Measurements from ENCODE around the gene GRM2.

GRM2 gene

GRCh38 chr3:51706788-51707731 is at the start of gene GRM2:
GRM2 (plus strand) TSS chr3:51707068; CDS start chr3:51708984, 1,916 bp downstream.
- DNase-seq (ENCODE audit: low spot score in 2 of 2), result peak; percentile 5 to 70
- Histone ChIP-seq H3K36me3 (replicated peaks) (no peaks in the 10 kb centered on the region; the same call in 1 of the 2 replicates), H3K4me3 (no peak within 1 kb of the TSS), H3K4me1 (no peaks in the 10 kb centered on the region), H3K27me3 (ENCODE audit: low read depth) (no peaks in the 10 kb centered on the region), H3K9me3 (no peaks in the 10 kb centered on the region)
- in situ Hi-C loops (cut with MboI; ENCODE audit: low sequenced_read_pairs), result no loop called here

GRCh38 chr3:51657234-51657633 is 49.6 kb upstream of the GRM2 start:
- DNase-seq (ENCODE audit: low spot score in 2 of 2), result no peak
- no peaks in the 10 kb centered on the region for H3K27me3 ChIP-seq (ENCODE audit: low read depth)
- no peaks in the 10 kb centered on the region for H3K4me1 ChIP-seq
- no peaks in the 10 kb centered on the region for H3K9me3 ChIP-seq
- no peak overlapping the region for H3K4me3 ChIP-seq
- peaks cover 25% of the 10 kb centered on the region for H3K36me3 ChIP-seq (replicated peaks)
- in situ Hi-C loops (cut with MboI; ENCODE audit: low sequenced_read_pairs), result no loop called here

GRCh38 chr3:51659942-51660341 is 46.9 kb upstream of the GRM2 start:
- Histone ChIP-seq H3K36me3 (replicated peaks) (peaks cover 27% of the 10 kb centered on the region), H3K4me1 (no peaks in the 10 kb centered on the region), H3K4me3 (no peak overlapping the region), H3K27me3 (ENCODE audit: low read depth) (no peaks in the 10 kb centered on the region), H3K9me3 (no peaks in the 10 kb centered on the region)
- DNase-seq (ENCODE audit: low spot score in 2 of 2), result no peak
- in situ Hi-C loops (cut with MboI; ENCODE audit: low sequenced_read_pairs), result no loop called here

- in situ Hi-C loops (cut with MboI; ENCODE audit: low sequenced_read_pairs), result no loop called here
- no peaks in the 10 kb centered on the region for H3K9me3 ChIP-seq
- no peaks in the 10 kb centered on the region for H3K27me3 ChIP-seq (ENCODE audit: low read depth)
- no peak for DNase-seq (ENCODE audit: low spot score in 2 of 2)
- peaks cover 19% of the 10 kb centered on the region for H3K36me3 ChIP-seq (replicated peaks)
- H3K4me1 ChIP-seq, result no peaks in the 10 kb centered on the region
- no peak overlapping the region for H3K4me3 ChIP-seq
Observed at GRCh38 chr3:51662456-51662855, 44.4 kb upstream of the GRM2 start.

DNA sequence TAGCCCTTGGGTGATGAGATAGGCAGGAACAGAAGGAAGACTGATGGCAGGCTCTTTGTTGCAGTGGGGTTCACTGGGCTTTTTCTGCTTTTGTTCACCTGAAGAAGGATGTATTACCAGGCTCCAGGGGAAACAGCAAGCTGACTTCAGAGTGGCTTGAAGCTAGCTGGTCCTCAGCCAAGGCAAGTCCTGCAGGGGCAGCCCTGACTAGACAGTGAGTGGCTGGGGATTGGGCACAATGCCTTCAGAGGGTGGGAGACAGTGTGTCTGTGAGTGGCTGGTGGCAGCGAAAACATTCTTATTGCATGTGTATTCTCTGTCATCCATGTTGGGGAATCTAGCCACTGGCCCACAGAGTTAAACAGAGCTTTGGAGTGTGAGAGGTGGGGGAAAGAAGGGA is 38.1 kb upstream of the GRM2 start:
- no peaks in the 10 kb centered on the region for H3K9me3 ChIP-seq
- H3K27me3 ChIP-seq (ENCODE audit: low read depth), result no peaks in the 10 kb centered on the region
- in situ Hi-C loops (cut with MboI; ENCODE audit: low sequenced_read_pairs), result loop anchor here (5.0 kb wide), 1 partner anchor 166 kb away; the partner anchor contains the start of gene DCAF1
- no peak for DNase-seq (ENCODE audit: low spot score in 2 of 2)
- H3K4me1 ChIP-seq, result peaks cover 14% of the 10 kb centered on the region
- H3K4me3 ChIP-seq, result no peak overlapping the region
- no peaks in the 10 kb centered on the region; the same call in 1 of the 2 replicates for H3K36me3 ChIP-seq (replicated peaks)

GRCh38 chr3:51669241-51670052 is 37.4 kb upstream of the GRM2 start:
- no peaks in the 10 kb centered on the region; the same call in 1 of the 2 replicates for H3K36me3 ChIP-seq (replicated peaks)
- peaks cover 14% of the 10 kb centered on the region for H3K4me1 ChIP-seq
- no peak overlapping the region for H3K4me3 ChIP-seq
- no peaks in the 10 kb centered on the region for H3K27me3 ChIP-seq (ENCODE audit: low read depth)
- no peaks in the 10 kb centered on the region for H3K9me3 ChIP-seq
- DNase-seq (ENCODE audit: low spot score in 2 of 2), result peak; percentile 86 to 92
- in situ Hi-C loops (cut with MboI; ENCODE audit: low sequenced_read_pairs), result loop anchor here (5.0 kb wide), 1 partner anchor 167 kb away; the partner anchor contains the start of gene DCAF1

DNA sequence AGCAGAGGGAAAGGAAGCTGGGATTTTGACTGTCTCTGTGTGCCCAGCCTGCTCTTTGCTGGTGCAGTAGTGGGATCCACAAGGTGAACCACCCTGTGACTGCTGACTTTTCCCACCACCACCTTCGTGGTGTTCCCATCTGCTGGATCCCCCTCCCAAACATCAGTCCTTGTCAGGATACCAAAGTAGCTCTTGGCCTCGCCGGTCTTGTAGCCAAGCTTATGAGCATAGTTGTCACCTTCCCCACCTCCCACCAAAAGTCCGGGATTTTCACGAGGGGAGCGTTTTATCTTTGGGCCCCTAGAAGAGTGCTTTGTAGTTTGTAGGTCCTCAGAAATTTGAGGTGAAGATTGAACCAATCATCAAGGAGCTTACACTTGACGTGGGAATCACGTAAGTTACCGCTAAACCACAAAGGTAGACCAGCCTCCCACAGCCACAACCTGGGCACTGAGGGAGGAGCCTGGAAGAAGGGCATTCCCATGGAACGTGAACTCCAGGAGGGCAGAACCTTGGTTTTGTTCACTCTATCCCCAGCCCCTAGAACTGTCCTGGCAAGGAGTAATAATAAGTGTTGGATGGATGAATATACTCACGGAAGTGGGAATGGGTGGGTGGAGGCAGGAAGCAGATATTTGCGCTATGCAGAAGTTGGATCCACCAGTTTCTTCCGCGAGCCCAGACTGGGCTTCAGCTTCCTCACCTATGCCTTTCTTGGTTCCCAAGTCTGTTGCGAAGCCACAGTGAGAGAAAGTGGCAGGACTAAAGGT is 36.6 kb upstream of the GRM2 start:
- Histone ChIP-seq H3K4me3 (peak overlapping the region; percentile 84), H3K36me3 (replicated peaks) (peaks cover under 1% of the 10 kb centered on the region; the same call in 1 of the 2 replicates), H3K27me3 (ENCODE audit: low read depth) (no peaks in the 10 kb centered on the region), H3K4me1 (peaks cover 14% of the 10 kb centered on the region), H3K9me3 (no peaks in the 10 kb centered on the region)
- in situ Hi-C loops (cut with MboI; ENCODE audit: low sequenced_read_pairs), result no loop called here
- DNase-seq (ENCODE audit: low spot score in 2 of 2), result no peak

DNA sequence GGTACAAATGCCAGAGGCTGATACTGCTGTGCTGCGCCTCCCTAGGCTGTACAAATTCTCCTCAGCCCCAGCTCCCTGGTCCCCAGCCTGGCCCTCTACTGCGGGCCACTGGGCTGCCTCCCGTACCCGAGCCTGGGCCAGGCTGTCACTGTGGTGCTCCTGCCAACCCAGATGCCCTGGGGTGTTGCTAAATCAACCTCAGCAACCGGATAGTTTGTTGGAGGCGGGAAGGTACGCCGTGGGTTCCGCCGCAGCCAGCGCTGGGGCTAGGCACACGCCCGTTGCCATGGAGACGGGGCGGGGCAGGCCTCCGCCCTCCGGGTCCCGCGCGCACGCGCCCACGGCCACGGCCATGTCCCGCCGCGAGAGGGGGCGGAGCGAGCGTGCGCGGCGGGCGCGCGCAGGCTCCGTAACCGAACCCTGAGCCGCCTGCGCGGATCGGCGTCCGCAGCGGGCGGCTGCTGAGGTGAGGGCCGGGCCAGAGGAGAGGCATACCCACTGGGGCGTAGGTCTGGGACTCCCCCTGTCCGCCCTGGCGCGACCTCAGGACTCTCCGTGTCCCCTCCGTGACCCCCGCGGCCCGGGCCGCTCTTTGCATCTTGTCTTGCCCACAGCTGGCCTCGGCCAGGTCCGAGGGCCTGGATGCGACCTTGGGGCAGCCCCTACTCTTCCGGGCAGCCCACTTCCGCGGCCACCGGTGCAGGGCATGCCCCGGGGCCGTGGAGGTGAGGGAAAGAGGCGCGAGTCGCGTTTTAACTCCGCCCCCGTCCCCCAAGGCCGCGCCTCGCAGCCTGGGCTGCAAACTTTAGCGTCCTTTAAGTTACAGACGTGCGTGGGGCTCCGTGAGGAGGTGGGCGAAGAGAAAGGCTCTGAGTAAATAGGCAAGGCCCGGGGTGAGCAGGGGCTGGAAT is 35.8 kb upstream of the GRM2 start, which contains the start of gene TEX264:
TEX264 (plus strand) TSS at position 430 of the 911 bp plus-strand sequence. CDS start 3,053 bp downstream, outside the sequence.
- H3K4me1 ChIP-seq, result peaks cover 14% of the 10 kb centered on the region
- in situ Hi-C loops (cut with MboI; ENCODE audit: low sequenced_read_pairs), result no loop called here

GRCh38 chr3:51671734-51672475 is 35.0 kb upstream of the GRM2 start:
- in situ Hi-C loops (cut with MboI; ENCODE audit: low sequenced_read_pairs), result no loop called here

More for the DNA sequence above, 35.8 kb upstream of the GRM2 start, which contains the start of gene TEX264:
- DNase-seq (ENCODE audit: low spot score in 2 of 2), result peak; percentile 58 to 89
- no peaks in the 10 kb centered on the region for H3K27me3 ChIP-seq (ENCODE audit: low read depth)
- H3K4me3 ChIP-seq, result peak within 1 kb of the TSS; percentile 84
- H3K36me3 ChIP-seq (replicated peaks), result peaks cover 2% of the 10 kb centered on the region; the same call in 1 of the 2 replicates
- no peaks in the 10 kb centered on the region for H3K9me3 ChIP-seq

GRCh38 chr3:51673181-51673801 is 33.6 kb upstream of the GRM2 start:
- no peaks in the 10 kb centered on the region for H3K9me3 ChIP-seq
- peak in 1 of 2 experiments; percentile 7 for DNase-seq (ENCODE audit: low spot score in 2 of 2)
- peaks cover 14% of the 10 kb centered on the region for H3K4me1 ChIP-seq
- H3K27me3 ChIP-seq (ENCODE audit: low read depth), result no peaks in the 10 kb centered on the region
- H3K4me3 ChIP-seq, result no peak overlapping the region
- H3K36me3 ChIP-seq (replicated peaks), result peaks cover 11% of the 10 kb centered on the region; the same call in 1 of the 2 replicates
- in situ Hi-C loops (cut with MboI; ENCODE audit: low sequenced_read_pairs), result no loop called here

More at GRCh38 chr3:51671734-51672475, 35.0 kb upstream of the GRM2 start:
- no peaks in the 10 kb centered on the region for H3K27me3 ChIP-seq (ENCODE audit: low read depth)
- peak overlapping the region; percentile 84 for H3K4me3 ChIP-seq
- peak; percentile 71 to 90 for DNase-seq (ENCODE audit: low spot score in 2 of 2)
- H3K36me3 ChIP-seq (replicated peaks), result peaks cover 6% of the 10 kb centered on the region; the same call in 1 of the 2 replicates
- peaks cover 14% of the 10 kb centered on the region for H3K4me1 ChIP-seq
- H3K9me3 ChIP-seq, result no peaks in the 10 kb centered on the region
